BJ (cell line): ENCODE measurements around the gene ANO7. TPM values are rescaled to one million over a fixed set of nuclear protein-coding genes. Genes with fewer than 3 reads are reported as not detected.

Experiments
- CTCF ChIA-PET: fragments of 350-600 bp; formaldehyde crosslinking; extraction: SDS; loops from one replicate; lab custom pipeline; 2021; ENCODE audit warnings: antibody characterized with exemption, inconsistent platforms; lab: Yijun Ruan, JAX
- POLR2A ChIA-PET: fragments of 300-600 bp; sonication (Branson Sonifier 250); formaldehyde crosslinking; extraction: SDS; loops from one replicate; lab custom pipeline; 2021; ENCODE audit warnings: antibody characterized with exemption; lab: Charles Lee
- DNase-seq: peaks from one replicate; pipeline ENCODE4 v3.0.0-alpha.2; 2011; ENCODE audit warnings: low read depth
- H3K27me3 ChIP-seq: 2 replicates; pipeline ENCODE4 v1.6.0; 2011; ENCODE audit warnings: low read length; ENCODE audit not compliant: control insufficient read depth, insufficient read depth
- H3K36me3 ChIP-seq: 2 replicates; pipeline ENCODE4 v1.5.1; 2011; ENCODE audit warnings: low read length; ENCODE audit not compliant: control insufficient read depth, insufficient read depth
- H3K4me3 ChIP-seq: 2 replicates; pipeline ENCODE4 v1.5.1; 2011; ENCODE audit warnings: low read depth, mild to moderate bottlenecking, control low read depth, low read length
- CTCF ChIP-seq: IDR thresholded peaks from 2 replicates; pipeline ENCODE4 v1.5.1; 2011; ENCODE audit warnings: low read depth, mild to moderate bottlenecking, control low read depth, inconsistent platforms, low read length, moderate library complexity; ENCODE audit not compliant: insufficient read depth
- polyA plus RNA-seq: library from polyadenylated mRNA; depleted of rRNA; stranded (reverse); fragments of >200 nt; gene quantifications from 2 replicates; pipeline ENCODE4 v1.2.3, GENCODE V29; 2011

Gene ANO7
- polyA plus RNA-seq, 1 experiment: 0.74 TPM

GRCh38 chr2:241260911-241261310 lies 72.4 kb downstream of the ANO7 start:
- TF ChIP-seq CTCF: no peak
- Histone ChIP-seq H3K36me3 (peaks cover 51% of the 10 kb centered on the region), H3K27me3 (no peaks in the 10 kb centered on the region), H3K4me3 (no peak overlapping the region)
- DNase-seq: no peak
- ChIA-PET POLR2A (no interaction called here), CTCF (interaction anchor here (0.7 kb wide), 1 partner anchor 160 kb away, joined by 3 read pairs; no protein-coding TSS in a partner anchor)

GRCh38 chr2:241261628-241262027 lies 73.2 kb downstream of the ANO7 start:
- no peak overlapping the region for H3K4me3 ChIP-seq
- no peaks in the 10 kb centered on the region for H3K27me3 ChIP-seq
- DNase-seq: no peak
- no peak for TF ChIP-seq CTCF
- peaks cover 47% of the 10 kb centered on the region for H3K36me3 ChIP-seq
- CTCF ChIA-PET: no interaction called here
- POLR2A ChIA-PET: no interaction called here

- no peak for TF ChIP-seq CTCF
- no peak for DNase-seq
- Histone ChIP-seq H3K36me3 (peaks cover 50% of the 10 kb centered on the region), H3K4me3 (no peak overlapping the region), H3K27me3 (no peaks in the 10 kb centered on the region)
- ChIA-PET POLR2A (no interaction called here), CTCF (no interaction called here)
These were observed 74.6 kb downstream of the ANO7 start for GRCh38 chr2:241263061-241263460.

- ChIA-PET POLR2A (no interaction called here), CTCF (no interaction called here)
- no peak overlapping the region for H3K4me3 ChIP-seq
- H3K27me3 ChIP-seq: no peaks in the 10 kb centered on the region
- no peak for TF ChIP-seq CTCF
- H3K36me3 ChIP-seq: peaks cover 48% of the 10 kb centered on the region
- no peak for DNase-seq
These were observed 77.0 kb downstream of the ANO7 start for GRCh38 chr2:241265506-241265905.

DNA sequence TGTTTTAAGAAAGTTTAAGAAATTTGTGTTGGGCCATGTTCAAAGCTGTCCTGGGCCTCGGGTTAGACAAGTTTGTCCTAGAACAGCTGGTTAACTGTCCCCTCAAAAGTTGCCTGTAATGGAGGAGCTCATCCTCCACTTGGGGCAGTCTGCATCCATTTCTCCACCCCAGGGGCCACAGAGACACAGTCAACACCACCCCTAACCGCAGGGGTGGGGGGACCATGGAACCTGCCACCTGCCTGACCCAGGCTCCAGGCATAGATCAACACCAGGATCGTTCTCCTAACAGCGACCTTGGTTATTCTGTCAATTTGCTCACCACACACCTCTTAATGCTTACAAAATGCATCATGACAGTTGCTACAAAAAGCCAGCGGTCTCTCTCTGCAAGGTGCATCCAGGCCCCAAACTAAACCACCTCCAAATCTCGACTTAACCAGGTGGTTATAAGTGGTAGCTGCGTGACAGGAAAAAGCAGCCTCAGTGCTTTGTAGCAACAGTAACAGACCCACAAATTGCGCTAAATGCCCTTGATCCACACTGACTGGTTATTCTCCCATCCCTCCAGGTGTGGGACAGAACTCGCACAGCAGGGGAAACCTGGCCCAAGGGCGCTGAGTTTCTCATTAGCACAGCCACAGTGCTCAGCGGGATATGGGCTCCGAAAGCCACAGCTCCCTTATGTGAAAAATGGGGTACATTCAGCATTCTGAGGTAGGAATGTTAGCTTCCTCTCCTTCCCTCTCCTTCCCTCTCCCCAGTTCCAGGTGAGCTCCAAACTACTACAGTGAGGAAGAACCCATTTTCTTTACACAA lies 79.0 kb downstream of the ANO7 start:
- Histone ChIP-seq H3K27me3 (no peaks in the 10 kb centered on the region), H3K4me3 (no peak overlapping the region), H3K36me3 (peaks cover 37% of the 10 kb centered on the region)
- TF ChIP-seq CTCF: no peak
- ChIA-PET CTCF (interaction anchor here (1.0 to 1.5 kb wide), 3 partner anchors 7 to 392 kb away, joined by 3 to 4 read pairs (median 3); no protein-coding TSS in a partner anchor), POLR2A (no interaction called here)
- no peak for DNase-seq
